ENCODE results near the gene SLIT3.

Gene SLIT3

GRCh38 chr5:168843277-168844015 lies 457.5 kb downstream of the SLIT3 start:
- DNase-seq = no peak

GRCh38 chr5:168842571-168843205 lies 458.3 kb downstream of the SLIT3 start:
- DNase-seq = no peak

GRCh38 chr5:168837852-168838251 lies 463.1 kb downstream of the SLIT3 start:
- no peak for DNase-seq

- DNase-seq = no peak
Measured at GRCh38 chr5:168836603-168837231, 464.2 kb downstream of the SLIT3 start.

- DNase-seq = no peak
Measured at GRCh38 chr5:168833936-168834335, 467.0 kb downstream of the SLIT3 start.

- DNase-seq = no peak
Measured at GRCh38 chr5:168833383-168833782, 467.6 kb downstream of the SLIT3 start.

GRCh38 chr5:168832308-168832707 lies 468.6 kb downstream of the SLIT3 start:
- DNase-seq = no peak

- no peak for DNase-seq
Measured at GRCh38 chr5:168831383-168831782, 469.6 kb downstream of the SLIT3 start.

GRCh38 chr5:168830833-168831232 lies 470.1 kb downstream of the SLIT3 start:
- no peak for DNase-seq

- DNase-seq = no peak
Measured at GRCh38 chr5:168829922-168830417, 471.0 kb downstream of the SLIT3 start.

GRCh38 chr5:168829044-168829443 lies 471.9 kb downstream of the SLIT3 start:
- DNase-seq = no peak

- no peak for DNase-seq
Measured at GRCh38 chr5:168827636-168828035, 473.3 kb downstream of the SLIT3 start.

- no peak for DNase-seq
Measured at GRCh38 chr5:168826246-168826725, 474.7 kb downstream of the SLIT3 start.

- no peak for DNase-seq
Measured at GRCh38 chr5:168822745-168823281, 478.1 kb downstream of the SLIT3 start.

GRCh38 chr5:168822248-168822744 lies 478.6 kb downstream of the SLIT3 start:
- no peak for DNase-seq

GRCh38 chr5:168820874-168821273 lies 480.1 kb downstream of the SLIT3 start:
- no peak for DNase-seq

GRCh38 chr5:168819004-168819621 lies 481.8 kb downstream of the SLIT3 start:
- DNase-seq = no peak

- no peak for DNase-seq
Measured at GRCh38 chr5:168818558-168818957, 482.4 kb downstream of the SLIT3 start.

GRCh38 chr5:168817591-168817990 lies 483.3 kb downstream of the SLIT3 start:
- DNase-seq = no peak

- no peak for DNase-seq
Measured at GRCh38 chr5:168816661-168817060, 484.3 kb downstream of the SLIT3 start.

GRCh38 chr5:168813184-168813968 lies 487.6 kb downstream of the SLIT3 start:
- DNase-seq = no peak

GRCh38 chr5:168810641-168811040 lies 490.3 kb downstream of the SLIT3 start:
- DNase-seq = no peak

All from stimulated activated CD4-positive, alpha-beta T cell treated with anti-CD3 and anti-CD28 coated beads, Interleukin-4, amount 100 ng/mL, for 1 hour (primary cell).